GM18499 (cell line): ENCODE measurements around the gene DNM2.
"Not testable (repeated sequence)": the region's sequence is repeated elsewhere in the genome, so short reads cannot be mapped to it uniquely, and the experiment has no call there.

Experiments
- ATAC-seq: cut with Tn5 transposase; IDR thresholded peaks from one replicate; pipeline ENCODE4 v1.9.1; 2021; ENCODE audit warnings: moderate number of reproducible peaks; ENCODE audit not compliant: insufficient read depth, unreplicated experiment

DNM2 gene

DNA sequence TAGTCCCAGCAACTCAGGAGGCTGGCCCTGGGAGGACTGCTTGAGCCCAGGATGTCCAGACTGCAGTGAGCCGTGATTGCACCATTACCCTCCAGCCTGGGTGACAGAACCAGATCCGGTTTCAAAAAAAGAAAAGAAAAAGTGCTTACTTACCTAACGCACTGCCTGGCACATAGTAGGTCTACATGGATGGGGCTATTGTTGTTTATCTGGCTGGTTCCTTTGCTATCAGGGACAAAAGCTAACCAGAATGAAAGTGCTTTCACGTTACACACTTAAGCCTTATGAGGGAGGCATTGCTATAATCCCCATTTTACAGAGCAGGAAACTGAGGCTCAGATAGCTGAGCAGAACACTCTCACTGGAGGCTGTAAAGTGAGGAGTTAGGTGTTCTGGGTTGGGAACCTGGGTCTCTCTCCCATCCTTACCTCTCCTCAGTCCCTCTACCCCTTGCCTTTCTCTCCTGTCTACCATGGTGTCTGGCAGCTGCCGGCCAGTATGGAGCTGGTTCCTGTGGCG, 2.8 kb downstream of the DNM2 start:
- ATAC-seq = no peak

DNA sequence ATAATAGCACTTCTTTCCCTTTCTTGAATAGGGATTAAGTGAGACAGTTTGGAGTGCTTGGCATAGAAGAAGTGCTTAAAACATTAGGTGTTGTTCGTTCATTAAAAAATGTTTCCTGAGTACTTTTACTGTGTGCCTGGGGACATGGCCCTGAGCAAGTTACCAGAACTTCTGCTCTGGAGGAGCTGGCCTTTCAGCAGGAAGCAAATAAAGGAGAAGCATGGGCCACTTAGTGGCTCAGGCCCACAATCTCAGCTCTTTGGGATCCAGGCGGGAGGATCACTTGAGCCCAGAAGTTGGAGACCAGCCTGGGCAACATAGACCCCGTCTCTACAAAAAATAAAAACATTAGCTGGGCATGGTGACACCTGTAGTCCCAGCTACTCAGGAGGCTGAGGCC, 5.7 kb downstream of the DNM2 start:
- no peak for ATAC-seq

DNA sequence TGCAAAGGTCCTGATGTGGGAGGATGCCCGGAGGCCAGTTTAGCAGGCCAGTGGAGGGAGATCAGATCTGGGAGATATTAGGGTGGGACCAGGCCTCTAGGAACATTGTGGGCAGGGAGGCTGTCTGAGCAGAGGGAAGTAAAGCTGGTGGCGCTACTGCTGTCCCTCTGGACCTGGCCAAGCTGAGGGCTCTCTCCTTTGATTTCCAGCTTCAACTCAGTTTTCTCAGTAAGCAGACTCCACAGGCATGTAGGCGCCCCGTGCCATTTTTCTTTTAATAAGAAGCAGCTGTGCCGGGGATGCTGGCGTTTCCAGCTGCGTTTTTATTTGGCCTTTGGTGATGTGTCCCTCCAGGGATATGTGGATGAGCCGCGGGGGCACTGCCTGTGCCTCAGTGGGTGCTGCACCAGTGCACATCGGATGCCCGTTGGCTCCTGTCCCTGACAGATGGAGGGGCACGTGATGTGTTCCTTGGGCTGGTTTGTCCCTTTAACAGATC, 6.7 kb downstream of the DNM2 start:
- no peak for ATAC-seq

DNA sequence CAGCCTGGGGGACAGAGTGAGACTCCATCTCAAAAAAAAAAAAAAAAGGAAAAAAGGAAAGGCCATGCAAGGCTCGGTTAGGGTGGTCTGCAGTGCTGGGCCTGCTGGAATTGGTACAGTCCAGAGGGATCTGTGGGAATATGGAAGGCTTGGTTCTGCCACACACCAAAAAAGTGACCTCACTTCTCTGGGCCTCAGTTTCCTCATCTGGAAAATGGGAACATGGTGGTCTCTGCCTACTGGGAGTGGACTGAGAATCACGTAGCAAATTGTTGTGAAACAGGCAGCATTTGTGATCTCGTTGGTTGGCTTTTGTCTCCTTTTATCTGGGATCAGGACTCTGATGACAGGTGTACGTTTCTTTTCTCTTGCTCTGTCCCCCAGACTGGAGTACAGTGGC, 7.5 kb downstream of the DNM2 start:
- no peak for ATAC-seq

DNA sequence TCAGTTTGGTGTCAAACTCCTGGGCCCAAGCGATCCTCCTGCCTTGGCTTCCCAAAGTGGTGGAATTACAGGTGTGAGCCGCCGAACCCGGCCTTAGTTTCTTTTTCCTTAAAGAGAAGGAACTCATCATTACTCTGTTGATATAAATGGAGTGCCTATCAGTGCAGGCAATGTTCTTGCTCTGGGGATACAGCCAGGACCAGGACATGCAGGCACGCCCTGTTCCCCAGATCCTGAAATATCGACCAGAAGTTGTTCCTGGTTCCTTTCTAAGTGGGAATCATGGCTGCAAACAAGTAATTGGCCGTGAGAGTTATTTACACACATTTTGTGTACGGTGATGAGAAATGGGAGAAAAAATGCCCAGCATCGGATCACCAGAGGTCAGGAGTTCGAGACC, 8.4 kb downstream of the DNM2 start:
- no peak for ATAC-seq

DNA sequence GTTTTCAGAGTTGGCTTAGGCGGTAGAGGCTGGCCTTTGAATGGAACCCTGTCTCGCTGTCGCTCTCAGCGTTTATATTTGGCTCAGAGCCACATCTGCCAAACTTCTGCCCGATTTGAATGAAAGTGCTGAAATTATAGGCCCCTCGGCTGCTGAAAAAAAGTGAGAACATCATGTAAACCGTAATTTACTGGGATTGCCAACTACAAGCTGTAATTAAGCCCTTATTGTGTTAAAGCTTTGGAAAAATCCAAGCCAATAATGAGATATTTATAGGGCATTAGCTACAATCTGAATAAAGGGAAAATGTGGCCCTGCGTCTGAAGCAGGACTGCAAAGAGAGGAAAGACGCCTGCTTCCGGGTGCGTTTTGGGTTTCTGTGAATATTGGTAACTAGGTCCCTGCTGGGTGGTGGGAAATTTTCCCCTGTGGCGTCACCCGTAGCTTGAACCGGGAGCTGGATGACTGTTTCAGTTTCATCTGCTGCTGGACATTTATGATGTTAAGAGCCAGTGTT, 9.9 kb downstream of the DNM2 start:
- no peak for ATAC-seq

DNA sequence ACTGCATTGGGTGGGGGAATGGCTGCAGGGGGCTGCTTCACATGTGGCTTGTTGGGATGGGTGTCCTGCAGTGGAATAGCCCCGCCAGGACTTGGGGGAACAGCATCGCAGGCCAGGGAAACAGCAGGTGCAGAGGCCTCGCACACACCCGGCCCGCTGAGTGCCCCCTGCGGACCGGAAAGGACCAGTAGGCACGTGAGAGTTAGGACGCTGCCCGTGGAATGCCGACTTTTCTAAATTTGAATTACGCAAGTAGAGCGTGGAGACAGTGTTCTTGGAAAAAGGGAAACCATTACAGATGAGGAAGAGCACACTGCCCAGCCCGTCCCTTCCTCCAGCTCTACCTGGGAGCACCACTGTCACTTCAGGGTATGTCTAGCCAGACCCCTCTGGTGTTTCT, 11.5 kb downstream of the DNM2 start:
- no peak for ATAC-seq

DNA sequence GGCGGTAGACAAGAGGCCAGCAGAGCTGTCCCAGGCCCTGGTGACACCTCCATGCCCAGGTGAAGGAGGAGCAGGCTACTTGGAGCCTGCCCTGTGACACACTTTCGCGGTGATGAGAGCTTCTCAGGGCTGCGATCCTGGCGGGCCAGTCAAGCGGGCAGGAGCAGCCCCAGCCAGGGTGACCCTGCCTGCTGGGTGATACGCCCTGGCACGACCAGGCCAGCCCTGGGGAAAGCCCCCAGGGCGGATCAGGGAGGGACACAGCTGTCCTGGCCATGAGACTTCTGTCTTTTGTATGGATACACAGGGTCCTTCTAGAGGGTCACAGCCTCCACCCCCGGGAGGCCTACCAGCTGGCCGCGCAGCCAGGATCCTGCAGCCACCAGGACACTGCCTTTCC, 13.1 kb downstream of the DNM2 start:
- no peak for ATAC-seq

DNA sequence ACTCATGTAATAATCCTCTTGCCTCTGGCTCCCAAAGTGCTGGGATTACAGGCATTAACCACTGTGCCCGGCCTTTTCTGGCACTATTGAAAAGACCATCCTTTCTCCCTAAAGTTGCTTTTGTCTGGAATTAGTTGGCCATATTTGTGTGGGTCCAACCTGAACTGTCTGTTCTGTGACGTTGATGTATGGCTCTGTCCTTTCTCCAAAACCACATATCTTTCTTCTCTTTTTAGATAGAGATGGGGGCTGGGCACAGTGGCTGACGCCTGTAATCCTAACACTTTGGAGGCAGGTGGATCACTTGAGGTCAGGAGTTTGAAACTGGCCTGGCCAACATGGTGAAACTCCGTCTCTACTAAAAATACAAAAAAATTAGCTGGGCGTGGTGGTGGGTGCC, 17.9 kb downstream of the DNM2 start:
- no peak for ATAC-seq

DNA sequence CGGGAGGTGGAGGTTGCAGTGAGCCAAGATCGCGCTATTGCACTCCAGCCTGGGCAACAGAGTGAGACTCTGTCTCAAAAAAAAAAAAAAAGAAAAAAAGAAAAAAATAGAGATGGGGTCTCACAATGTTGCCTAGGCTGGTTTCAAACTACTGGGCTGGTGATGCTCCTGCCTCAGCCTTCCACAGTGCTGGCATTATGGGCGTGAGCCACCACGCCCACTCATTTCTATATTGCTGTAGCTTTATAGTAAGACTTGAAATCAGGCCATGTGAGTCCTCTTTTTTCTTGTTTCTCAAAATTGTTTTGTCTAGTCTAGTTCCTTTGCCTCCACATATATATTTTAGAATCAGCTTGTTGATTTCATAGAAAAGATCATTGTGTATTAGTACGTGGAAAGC, 18.3 kb downstream of the DNM2 start:
- ATAC-seq = no peak

DNA sequence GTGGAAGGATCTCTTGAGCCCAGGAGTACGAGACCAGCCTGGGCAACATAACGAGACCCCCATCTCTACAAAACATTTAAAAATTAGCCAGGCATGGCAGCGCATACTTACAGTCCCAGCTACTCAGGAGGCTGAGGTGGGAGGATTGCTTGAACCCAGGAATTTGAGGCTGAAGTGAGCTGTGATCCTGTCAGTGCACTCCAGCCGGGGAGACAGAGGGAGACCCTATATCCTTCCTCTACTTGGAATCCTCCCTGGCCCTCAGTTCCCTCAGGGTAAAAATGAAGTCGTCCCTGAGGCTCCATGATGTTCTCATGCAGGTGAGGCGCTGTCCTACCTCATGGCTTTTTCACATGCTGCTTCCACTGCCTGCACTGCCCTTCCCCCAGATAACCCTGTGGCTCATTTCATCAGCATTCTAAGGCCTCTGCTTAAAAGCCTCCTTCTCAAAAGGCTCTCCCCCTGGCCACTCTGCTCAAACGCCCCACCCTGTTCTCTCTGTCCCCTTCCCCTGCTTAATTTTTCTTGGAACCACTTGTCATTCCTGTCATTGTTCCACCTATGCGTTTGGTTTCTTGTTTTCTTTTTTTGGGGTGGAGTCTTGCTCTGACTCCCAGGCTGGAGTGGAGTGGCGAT, 19.2 kb downstream of the DNM2 start:
- ATAC-seq = no peak

DNA sequence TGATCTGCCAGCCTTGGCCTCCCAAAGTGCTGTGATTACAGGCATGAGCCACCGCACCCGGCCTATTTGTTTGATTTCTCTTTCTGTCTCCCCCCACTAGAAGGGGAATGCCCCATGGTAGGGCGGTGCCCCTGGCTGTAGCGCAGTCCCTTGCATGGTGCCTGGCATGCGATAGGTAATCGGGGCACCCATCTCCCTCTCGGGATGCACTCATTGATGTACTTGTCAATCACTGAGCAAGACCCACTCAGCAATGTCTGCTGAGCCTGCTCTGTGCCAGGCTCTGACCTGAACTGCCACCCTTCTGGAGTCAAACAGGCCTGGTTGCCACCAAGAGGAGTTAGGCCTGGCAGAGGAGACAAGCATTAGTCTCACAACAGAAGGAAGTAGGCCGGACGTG, 19.8 kb downstream of the DNM2 start:
- no peak for ATAC-seq

DNA sequence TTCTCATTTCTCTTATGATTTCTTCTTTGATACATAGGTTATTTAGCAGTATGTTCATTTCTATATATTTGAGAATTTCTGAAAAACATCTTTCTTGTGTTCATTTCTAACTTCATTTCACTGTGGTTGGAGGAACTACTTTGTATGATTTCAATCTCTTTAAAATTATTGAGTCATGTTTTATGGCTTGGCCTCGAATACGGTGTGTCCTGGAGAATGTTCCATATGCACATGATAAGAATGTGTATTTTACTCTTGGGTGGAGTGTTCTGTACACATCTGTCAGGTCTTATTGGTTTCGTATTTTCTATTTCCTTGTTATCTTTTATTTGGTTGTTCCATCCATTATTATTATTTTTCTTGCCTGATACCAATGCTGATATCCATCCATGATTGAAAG, 22.9 kb downstream of the DNM2 start:
- no peak for ATAC-seq

DNA sequence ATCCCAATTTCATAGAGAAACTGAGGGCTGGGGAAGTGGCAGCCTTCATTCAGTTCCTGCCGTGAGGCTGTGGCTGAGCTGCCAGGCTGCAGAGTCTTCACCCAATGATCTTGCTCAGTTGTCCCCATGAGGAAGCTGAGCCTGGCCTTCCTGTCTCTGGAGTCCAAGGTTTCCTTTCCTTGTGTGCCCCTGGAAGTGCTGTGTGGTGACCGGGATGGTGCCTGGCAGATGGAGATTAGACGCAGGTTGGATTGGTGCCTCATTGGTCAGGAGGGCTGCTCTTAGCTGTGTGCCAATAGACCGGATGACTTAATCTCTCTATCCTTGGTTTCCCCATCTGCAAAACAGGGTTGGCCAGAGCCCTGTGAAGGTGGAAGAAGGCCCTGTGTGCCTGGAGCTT, 24.6 kb downstream of the DNM2 start:
- ATAC-seq = no peak

DNA sequence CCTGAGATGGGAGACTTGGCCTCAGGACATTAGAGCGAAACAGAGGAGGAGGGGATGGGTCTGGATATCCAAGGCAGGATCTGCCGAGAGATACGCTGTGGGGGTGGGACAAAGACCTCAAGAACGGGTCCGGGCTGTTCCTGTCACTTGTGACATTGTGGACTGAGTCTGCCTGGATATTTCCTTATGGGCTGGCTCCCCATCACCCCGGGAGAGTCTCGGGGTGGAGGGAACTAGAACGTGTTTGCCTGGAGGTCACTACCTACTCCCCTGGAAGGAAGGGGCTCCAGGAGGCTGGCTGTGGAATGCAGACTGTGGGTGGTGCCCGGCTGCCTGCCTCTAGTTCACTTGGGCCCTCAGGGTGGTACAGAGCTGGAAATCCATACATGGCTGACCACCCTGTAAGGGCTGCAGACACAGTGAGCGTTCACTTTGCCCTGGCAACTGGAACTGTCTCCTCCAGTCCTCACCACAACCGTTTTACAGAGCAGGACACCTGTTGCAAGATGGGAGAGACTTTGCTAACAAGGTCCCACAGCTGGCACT, 26.4 kb downstream of the DNM2 start:
- no peak for ATAC-seq

DNA sequence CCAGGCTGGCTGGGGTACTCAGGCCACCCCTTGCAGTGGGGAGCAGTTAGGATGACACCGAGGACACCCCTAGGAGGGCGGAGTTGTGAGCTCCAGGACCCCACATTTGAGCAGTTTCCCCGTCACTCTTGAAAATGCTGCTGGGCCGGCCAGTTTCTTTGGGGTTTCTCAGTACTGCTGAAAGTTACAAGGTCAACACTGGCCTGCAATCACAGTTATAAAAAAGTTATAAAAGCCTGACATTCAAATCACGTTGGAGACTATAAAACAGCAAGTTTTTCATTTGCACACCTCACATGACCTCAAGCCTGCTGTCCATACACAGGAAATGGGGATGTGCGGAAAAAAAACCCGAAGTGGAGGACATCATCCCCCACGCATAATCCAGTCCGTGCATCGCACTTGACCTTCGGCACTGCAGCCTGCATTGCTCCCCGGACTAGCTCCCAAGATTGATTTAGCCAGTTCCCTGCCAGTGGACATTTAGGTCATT, 27.0 kb downstream of the DNM2 start:
- no peak for ATAC-seq

DNA sequence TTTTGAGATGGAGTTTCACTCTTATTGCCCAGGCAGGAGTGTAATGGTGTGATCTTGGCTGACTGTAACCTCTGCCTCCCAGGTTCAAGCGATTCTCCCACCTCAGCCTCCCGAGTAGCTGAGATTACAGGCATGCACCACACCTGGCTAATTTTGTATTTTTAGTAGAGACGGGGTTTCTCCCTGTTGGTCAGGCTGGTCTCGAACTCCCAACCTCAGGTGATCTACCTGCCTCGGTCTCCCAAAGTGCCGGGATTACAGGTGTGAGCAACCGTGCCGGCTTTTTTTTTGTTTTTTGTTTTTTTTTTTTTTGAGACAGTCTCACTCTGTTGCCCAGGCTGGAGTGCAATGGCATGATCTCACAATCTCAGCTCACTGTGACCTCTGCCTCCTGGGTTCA, 28.6 kb downstream of the DNM2 start:
- not testable (repeated sequence) for ATAC-seq

DNA sequence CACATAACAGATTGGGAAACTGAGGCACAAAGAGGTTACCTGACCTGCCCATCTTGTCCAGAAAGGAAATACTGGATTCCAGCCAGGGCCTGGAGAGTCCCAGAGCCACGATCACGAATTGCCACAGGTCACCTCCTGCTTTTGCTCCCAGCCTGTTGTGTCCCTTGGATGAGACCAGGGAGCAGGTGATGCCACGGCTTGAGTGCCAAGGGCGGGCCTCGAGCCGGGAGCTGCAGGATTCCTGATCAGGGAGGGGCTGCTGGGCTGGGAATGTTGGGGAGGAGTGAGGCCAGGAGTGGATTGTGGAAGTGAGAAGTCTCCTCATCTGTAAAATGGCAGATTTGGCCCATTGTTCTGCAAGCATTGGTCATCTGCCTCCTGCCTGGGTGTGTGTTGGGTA, 29.4 kb downstream of the DNM2 start:
- no peak for ATAC-seq

DNA sequence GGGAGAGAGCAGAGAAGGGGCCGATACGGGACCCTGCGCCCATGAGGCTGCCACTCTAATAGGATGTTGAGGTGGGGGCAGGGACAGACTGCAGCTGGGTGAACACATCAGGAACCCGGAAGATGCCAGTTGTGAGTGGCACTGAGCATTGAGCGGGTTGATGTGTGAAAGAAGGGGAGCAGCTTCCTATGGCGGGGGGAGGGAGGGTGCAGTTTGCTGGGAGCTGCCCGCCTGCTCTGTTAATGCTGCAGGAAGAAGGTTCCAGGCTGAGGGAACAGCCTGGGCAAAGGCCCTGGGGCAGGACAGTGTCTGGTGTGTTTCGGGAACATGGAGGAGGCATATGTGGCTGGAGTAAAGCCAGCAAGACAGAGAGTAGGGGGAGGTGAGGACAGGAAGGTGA, 29.8 kb downstream of the DNM2 start:
- ATAC-seq = no peak

DNA sequence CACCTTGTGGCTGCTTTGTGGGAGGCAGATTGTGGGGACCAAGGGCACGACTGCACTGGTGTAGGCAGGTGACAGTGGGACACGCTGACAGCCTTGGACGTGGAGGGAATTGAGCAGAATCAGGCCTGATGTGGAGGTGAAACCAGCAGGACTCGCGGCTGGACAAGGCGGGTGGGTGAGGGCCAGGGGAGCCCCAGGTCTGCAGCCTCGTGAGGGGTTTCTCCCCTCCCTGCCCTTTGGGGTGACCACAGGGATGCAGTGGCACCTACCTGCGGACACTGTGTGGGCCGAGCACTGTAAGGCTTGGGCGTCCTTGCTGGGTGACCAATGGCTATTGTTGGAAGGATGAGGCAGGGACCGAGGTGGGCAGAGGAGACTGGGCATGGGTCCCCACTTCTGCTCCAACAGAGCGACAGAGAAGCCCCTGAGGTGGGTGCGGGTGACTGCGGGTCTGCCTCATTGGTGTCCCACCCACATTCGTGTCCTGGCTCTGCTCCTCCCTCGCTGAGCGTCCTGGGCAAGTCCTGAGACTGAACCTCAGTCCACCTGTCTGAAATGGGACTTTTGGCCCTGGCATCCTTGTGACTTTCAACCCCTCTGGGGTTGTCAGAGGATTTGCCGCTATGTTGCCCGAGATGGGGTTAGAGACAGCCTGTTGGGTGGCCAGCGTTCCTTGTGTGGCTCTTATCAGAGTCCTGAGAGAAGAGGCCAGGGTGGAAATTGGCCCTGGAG, 30.5 kb downstream of the DNM2 start:
- no peak for ATAC-seq

DNA sequence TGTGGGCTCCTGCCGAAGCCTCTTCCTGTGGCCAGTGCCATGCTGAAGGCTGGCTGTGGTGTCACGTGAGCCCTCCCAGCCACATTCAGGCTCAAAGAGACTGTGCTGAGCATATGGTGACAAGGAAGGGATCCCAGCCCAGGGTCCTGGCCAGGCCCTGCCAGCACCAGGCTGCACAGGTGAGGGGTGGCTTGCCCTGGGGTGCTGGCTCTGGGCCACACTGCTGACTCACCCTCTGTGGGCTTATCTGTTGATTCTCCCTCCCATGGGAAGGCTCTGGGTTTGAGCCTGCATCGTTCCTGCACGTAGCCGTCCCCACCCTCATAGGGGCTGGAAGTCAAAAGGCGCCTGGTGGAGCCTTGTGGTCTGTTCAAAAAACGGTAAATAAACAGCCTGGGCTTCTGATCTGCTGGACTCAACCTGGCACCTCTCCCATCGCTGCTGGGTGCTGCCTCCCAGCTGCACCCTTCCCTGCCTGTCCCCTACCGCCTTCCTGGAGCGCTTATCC, 31.1 kb downstream of the DNM2 start:
- ATAC-seq = no peak
